Measurements from ENCODE around the gene BBS12.

Gene BBS12

GRCh38 chr4:122715221-122715620 is 17.3 kb upstream of the BBS12 start:
- no peak for DNase-seq

DNA sequence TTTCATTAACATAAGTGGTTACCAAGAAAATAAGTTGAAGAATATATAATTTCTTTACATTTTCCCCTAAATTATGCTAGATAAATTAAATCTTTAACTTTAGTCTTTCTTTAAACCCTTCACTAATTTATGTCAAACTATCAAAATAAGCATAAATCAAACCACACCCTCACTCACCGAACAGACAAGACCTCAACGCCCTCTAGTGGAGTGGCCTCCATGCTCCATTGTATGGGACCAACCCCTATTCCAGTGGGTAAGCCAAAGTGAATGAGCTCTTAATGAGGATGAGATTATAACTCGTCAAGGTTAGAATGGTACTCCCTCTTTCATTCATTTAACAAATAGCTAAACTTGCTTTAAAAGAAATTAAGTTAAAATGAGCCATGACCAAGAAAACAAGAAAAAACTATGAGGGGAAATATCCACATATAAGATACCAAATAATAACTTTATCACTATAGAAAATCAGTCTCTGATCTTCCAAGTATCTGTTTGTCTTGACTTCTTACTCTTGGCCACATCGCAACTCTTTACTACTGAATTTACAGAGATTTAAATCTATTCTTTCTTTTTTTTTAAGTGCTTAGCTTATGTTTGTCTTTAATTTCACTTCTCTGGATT is 15.6 kb upstream of the BBS12 start:
- DNase-seq, result peak; percentile 72

GRCh38 chr4:122718281-122718680 is 14.2 kb upstream of the BBS12 start:
- DNase-seq, result no peak

- no peak for DNase-seq
Measured at GRCh38 chr4:122722256-122722655, 10.2 kb upstream of the BBS12 start.

DNA sequence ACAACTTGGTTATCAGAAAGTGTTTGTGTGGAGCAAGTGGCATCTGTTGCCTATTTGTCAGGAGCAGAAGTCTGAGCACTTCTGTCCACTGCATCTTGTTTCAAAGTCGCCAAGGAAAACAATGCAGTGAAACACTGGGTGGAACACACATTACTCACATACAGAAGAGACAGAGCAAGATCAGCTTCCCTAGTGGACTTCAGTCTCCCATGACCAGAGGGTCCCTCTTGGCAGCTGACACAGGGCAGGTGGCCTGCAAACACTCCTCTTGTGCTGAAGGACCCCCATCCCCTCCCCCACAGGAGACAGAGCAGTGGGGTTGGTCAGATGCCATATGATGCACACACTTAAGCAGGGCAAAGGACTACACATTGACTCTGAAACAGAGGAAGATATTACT is 3.6 kb upstream of the BBS12 start:
- no peak for DNase-seq

DNA sequence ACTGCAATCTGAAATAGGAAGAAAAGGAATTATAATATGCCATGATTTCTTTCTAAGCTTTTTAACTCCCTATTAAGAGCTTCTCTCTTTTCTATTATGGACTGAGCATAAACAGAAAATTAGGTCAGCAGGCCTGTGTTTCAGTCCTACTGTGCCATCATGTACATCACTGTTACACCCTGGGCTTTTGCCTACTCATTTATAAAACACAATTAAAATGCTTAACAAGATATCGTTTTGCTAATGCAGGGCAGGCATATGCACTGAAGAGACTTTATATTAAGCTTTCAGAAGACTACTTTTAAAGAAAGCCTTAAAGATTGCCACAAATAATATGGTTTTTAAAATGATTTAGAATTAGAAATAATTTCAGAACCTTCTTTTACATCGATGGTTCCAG is 828 bp upstream of the BBS12 start:
- no peak for DNase-seq

GRCh38 chr4:122733787-122734120 is 1.2 kb downstream of the BBS12 start:
- DNase-seq, result no peak

DNA sequence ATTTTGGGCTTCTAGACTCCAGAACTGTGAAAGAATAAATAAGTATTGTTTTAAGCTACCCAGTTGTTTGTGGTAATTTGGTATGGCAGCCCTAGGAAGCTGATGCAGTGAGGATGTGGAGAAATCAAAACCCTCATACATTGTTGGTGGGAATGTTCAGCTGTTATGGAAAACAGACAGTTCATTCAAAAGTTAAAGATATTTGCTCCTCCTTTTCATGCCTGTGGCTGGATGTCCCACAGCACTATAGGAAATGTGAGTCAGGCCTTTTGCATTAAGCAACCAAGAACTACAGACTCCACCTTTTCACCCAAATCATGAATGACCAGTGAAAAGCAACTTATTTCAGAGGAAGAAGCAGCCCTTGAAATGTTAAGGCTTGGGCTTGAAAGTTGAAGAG is 6.7 kb downstream of the BBS12 start:
- peak; percentile 84 for DNase-seq

GRCh38 chr4:122742933-122743829 is 10.7 kb downstream of the BBS12 start:
- DNase-seq, result no peak

GRCh38 chr4:122744229-122744628 is 11.7 kb downstream of the BBS12 start:
- peak; percentile 34 for DNase-seq

DNA sequence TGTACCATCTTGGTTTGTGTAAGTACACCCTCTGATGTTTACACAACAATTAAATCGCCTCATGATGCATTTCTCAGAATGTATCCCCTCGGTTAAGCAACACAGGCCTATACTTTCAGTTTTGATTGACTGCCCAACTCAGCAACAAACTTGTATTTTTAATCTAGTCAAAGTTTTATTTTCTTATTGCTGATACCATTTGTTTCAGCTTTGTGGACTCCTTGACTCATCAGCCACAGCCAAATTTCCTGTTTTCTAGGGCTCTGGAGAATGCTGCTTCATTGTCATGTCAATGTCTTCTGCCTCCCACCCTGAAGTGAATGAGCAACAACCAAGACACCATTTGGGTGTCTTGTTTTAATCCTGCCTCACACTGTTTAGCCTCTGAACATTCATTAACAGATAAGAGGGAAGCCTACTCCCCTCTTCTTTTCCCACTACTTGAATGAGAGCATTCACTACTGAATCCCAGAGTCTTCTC is 14.0 kb downstream of the BBS12 start:
- peak; percentile 42 for DNase-seq

DNA sequence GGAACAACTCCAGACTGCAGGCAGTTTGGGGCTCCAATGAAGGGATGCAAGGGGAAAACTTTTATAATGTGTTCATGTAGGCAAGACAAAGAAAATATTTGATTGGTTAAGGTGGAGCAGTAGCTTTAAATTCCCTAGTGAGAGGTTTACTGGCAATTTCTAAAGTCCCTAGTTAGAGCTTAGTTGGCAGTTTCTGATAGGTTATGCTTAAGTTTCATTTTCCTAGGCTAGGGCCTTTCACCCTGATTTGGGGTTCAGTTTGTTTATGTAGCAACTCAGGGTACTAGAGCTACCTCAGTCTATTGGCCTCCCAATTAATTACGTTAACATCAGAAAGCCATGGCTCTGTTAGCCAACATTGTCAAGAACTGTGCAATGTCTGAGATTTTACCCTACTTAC is 14.6 kb downstream of the BBS12 start:
- DNase-seq, result no peak

DNA sequence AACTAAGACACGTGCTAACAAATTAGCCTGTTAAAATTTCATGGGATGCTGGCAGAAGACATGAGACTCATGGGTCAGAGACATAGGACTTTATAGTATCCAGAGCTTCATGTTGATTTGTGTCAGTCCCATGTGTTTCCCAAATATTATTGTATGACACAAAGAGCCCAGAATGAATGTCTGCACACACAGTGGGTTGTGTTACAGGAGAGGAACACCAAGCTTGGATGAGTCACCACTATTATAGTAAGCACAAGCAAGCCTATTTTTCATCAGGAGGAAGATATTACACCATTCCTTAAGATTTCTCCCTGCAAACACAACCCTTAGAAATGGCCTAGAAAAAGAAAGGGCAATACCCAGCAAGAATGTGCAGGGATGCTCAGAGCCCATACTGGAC is 15.4 kb downstream of the BBS12 start:
- DNase-seq, result peak; percentile 83

DNA sequence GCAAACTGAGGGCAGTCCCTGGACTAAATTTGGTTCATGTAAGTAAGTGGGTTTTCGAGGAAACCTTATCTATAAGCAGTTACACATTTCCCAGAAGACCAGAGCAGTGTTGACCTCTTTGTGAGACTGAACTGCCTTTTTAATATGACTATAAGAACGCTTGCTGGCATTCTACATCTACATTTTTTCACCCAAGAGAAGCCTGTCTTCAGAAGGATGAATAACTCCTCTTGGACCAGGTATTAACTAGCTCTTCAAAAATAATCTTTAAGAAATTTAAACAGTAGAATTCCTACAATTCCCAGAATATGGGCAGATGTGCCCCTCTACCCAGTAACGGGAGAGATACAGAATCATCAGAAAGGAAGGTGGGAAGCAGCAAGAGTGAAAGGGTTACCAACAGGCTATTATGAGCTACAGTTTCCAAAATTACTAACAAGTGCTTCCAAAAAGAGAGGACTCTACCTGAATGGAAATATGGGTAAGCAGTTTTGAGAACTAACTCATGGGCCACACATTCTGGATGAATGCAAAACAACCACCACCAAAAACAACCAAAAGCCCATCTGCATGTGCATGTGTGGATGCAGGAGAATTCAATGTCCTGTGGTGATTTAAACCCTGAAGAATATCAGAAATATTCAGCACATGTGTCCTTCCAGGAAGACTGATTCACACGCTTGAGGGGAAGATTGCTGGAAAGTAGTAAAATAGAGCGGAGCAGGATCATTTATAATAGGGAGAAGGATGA is 17.4 kb downstream of the BBS12 start:
- no peak for DNase-seq

GRCh38 chr4:122755675-122756074 is 23.2 kb downstream of the BBS12 start:
- DNase-seq, result peak; percentile 42

DNA sequence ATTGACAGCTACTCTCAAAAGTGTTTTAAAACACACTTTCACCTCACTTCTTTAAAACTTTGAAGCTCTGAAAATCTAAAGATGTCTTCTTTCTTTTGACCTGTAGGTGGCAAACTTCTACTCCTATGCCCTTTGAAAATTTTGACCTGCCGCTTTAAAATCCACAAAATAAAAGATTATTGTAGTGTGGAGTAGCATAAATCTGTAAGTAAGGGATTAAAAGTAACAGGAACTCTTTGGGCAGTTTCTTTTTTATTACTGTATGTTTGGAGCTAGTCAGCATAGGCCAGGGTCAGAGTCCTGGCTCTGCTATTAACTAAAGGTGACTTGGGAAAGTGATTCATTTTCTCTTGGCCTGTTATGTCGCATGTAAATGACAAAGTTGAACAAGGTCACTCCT is 25.5 kb downstream of the BBS12 start:
- peak; percentile 54 for DNase-seq

DNA sequence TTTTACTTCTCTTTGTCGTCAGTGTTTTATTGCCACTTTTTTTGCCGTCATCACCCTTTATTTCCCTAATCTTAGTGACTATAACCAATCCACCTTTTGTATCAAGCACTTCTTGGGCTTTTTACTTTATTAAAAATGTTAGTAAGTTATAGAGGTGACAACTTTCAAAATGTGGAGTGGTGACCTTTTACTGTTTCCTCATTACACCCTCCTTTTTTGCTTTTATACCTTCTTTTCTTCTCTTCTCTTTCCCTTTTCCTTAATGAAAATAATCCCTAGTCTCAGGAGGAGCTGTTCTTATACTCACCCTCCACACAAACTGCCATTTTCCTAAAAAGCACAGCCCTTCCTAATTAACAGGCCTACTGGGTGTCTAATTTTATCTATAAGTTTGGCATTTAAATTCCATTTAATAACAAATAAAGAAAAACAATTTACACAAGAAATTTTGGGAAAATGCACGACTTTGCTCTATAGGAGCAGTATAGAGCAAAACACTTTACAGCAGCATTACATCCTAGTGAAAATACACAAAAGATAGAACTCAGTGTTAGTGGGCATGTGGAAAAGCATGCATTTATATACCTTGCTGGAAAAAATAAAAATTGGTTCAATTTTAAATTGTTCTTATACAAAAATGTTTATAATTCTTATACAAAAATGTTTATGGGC is 27.3 kb downstream of the BBS12 start:
- peak; percentile 30 for DNase-seq

DNA sequence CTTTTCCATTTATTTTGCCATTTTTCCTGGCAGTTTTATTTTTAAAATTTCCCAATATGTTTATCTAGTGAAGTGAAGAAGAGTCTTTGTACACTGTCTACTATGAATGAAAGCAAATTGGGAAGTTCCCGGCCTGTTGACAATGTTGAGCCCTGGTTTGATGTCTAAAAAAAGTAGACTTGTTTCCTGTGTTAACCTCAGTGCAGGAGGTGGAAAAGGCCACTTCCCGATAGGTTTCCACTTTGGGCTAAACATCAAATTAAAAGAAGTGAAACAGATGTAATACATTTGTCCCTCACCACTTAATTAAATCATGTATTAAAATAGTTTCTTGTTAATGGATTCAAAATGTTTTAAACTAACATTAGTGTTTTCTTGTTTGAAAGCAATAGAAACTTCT is 30.0 kb downstream of the BBS12 start:
- no peak for DNase-seq

GRCh38 chr4:122762966-122763716 is 30.6 kb downstream of the BBS12 start:
- DNase-seq, result no peak

GRCh38 chr4:122764071-122764820 is 31.7 kb downstream of the BBS12 start:
- DNase-seq, result peak; percentile 93

GRCh38 chr4:122764821-122765215 is 32.3 kb downstream of the BBS12 start:
- DNase-seq, result peak; percentile 90

Data from fibroblast of skin of back (primary cell).